Stimulated activated CD4-positive, alpha-beta T cell treated with anti-CD3 and anti-CD28 coated beads, Interleukin-4, amount 100 ng/mL, for 1 hour (primary cell): ENCODE results near the gene DHDH.

Experiments
- DNase-seq: peaks from one replicate; pipeline ENCODE4 v3.0.0-alpha.2; 2020

The DHDH gene

GRCh38 chr19:48993175-48994034 is 59.9 kb downstream of the DHDH start, which contains the start of the genes GYS1 and RUVBL2:
GYS1 (minus strand) TSS chr19:48993309; CDS start chr19:48993112, 197 bp downstream.
RUVBL2 (plus strand) TSS chr19:48993887; CDS start chr19:48993912, 25 bp downstream.
- DNase-seq: peak; percentile 99

GRCh38 chr19:48994035-48994386 is 60.5 kb downstream of the DHDH start:
- DNase-seq: no peak
